IMR-90 (cell line): ENCODE measurements around the gene LPIN1. TPM values are rescaled to one million over a fixed set of nuclear protein-coding genes. Genes with fewer than 3 reads are reported as not detected.

ENCODE experiments used
- ATAC-seq: fragments of 200-7000 bp; cut with Tn5 transposase; 2 replicates; pipeline ENCODE4 v1.9.1; 2020; ENCODE audit warnings: low read depth, mild to moderate bottlenecking, moderate library complexity
- BruUV-seq: library from RNA; stranded (reverse); fragments of 400-500 nt; replicated peaks from 2 replicates; lab custom pipeline; 2021; lab: Mats Ljungman, UMichigan
- CTCF ChIA-PET: fragments of 300-600 bp; formaldehyde crosslinking; extraction: SDS; loops from one replicate; lab custom pipeline; 2021; ENCODE audit warnings: antibody characterized with exemption; lab: Yijun Ruan, JAX
- POLR2A ChIA-PET: fragments of 300-600 bp; sonication (Branson Sonifier 250); formaldehyde crosslinking; loops from one replicate; lab custom pipeline; 2022; ENCODE audit warnings: antibody characterized with exemption; ENCODE audit not compliant: unreplicated experiment; lab: Charles Lee
- DNase-seq: peaks from one replicate; pipeline ENCODE4 v3.0.0; 2013
- H2AFZ ChIP-seq: replicated peaks from 2 replicates; pipeline ENCODE3; 2013; ENCODE audit warnings: low read length, mild to moderate bottlenecking; ENCODE audit not compliant: poor library complexity
- H2AK5ac ChIP-seq: 2 replicates; pipeline ENCODE4 v1.6.1; 2013; ENCODE audit warnings: low read depth, low read length, inconsistent platforms
- H2AK9ac ChIP-seq: replicated peaks from 2 replicates; pipeline ENCODE3; 2013; ENCODE audit warnings: mild to moderate bottlenecking, low read depth, low read length, moderate library complexity; ENCODE audit not compliant: poor library complexity
- H2BK120ac ChIP-seq: 2 replicates; pipeline ENCODE4 v1.6.1; 2013; ENCODE audit warnings: low read depth, low read length, inconsistent platforms
- H2BK15ac ChIP-seq: 3 replicates; pipeline ENCODE4 v1.6.1; 2013; ENCODE audit warnings: low read depth, low read length, inconsistent platforms
- H2BK20ac ChIP-seq: 2 replicates; pipeline ENCODE4 v1.6.1; 2013; ENCODE audit warnings: low read depth, mild to moderate bottlenecking, inconsistent platforms, low read length, moderate library complexity
- H2BK5ac ChIP-seq: 2 replicates; pipeline ENCODE4 v1.6.1; 2013; ENCODE audit warnings: mild to moderate bottlenecking, low read depth, low read length, inconsistent platforms; ENCODE audit not compliant: poor library complexity, severe bottlenecking
- H3K14ac ChIP-seq: replicated peaks from 2 replicates; pipeline ENCODE4 v1.6.1; 2013; ENCODE audit warnings: low read depth, low read length, inconsistent platforms
- H3K18ac ChIP-seq: 2 replicates; pipeline ENCODE4 v1.6.1; 2013; ENCODE audit warnings: low read depth, low read length, control low read depth
- H3K23ac ChIP-seq: 2 replicates; pipeline ENCODE4 v1.6.1; 2013; ENCODE audit warnings: low read depth, low read length, inconsistent platforms
- H3K27ac ChIP-seq: 2 replicates; pipeline ENCODE4 v1.5.1; 2013; ENCODE audit warnings: mild to moderate bottlenecking, control low read depth, low read length; ENCODE audit not compliant: insufficient read depth
- H3K27me3 ChIP-seq: 2 replicates; pipeline ENCODE4 v1.6.1; 2013; ENCODE audit warnings: low read length; ENCODE audit not compliant: control insufficient read depth, insufficient read depth
- H3K36me3 ChIP-seq: 2 replicates; pipeline ENCODE4 v1.6.1; 2013; ENCODE audit warnings: low read length, mixed read lengths; ENCODE audit not compliant: control insufficient read depth, insufficient read depth
- H3K4ac ChIP-seq: 2 replicates; pipeline ENCODE4 v1.6.1; 2013; ENCODE audit warnings: low read depth, low read length, inconsistent platforms
- H3K4me1 ChIP-seq: 2 replicates; pipeline ENCODE4 v1.6.1; 2013; ENCODE audit warnings: low read length, mixed read lengths; ENCODE audit not compliant: control insufficient read depth, insufficient read depth
- H3K4me2 ChIP-seq: 2 replicates; pipeline ENCODE4 v1.6.1; 2013; ENCODE audit warnings: low read depth, mild to moderate bottlenecking, control low read depth, low read length, moderate library complexity
- H3K4me3 ChIP-seq: 2 replicates; pipeline ENCODE4 v1.5.1; 2013; ENCODE audit warnings: low read depth, mild to moderate bottlenecking, control low read depth, low read length, moderate library complexity; ENCODE audit not compliant: insufficient read depth
- H3K56ac ChIP-seq: 2 replicates; pipeline ENCODE4 v1.6.1; 2013; ENCODE audit warnings: low read length, inconsistent platforms; ENCODE audit not compliant: insufficient read depth; ENCODE audit errors: extremely low read depth
- H3K79me1 ChIP-seq, 2 experiments: 2 replicates each; pipeline ENCODE4 v1.6.1; 2013; ENCODE audit warnings: low read length in 2 of 2, inconsistent platforms in 1 of 2, low read depth in 1 of 2
- H3K9ac ChIP-seq: 2 replicates; pipeline ENCODE4 v1.6.1; 2013; ENCODE audit warnings: low read depth, low read length, control low read depth
- H3K9me1 ChIP-seq: 2 replicates; pipeline ENCODE4 v1.6.1; 2013; ENCODE audit warnings: low read length, inconsistent platforms; ENCODE audit not compliant: insufficient read depth
- H3K9me3 ChIP-seq: 2 replicates; pipeline ENCODE4 v1.6.1; 2013; ENCODE audit warnings: low read length; ENCODE audit not compliant: control insufficient read depth, insufficient read depth
- H4K20me1 ChIP-seq: 2 replicates; pipeline ENCODE4 v1.6.1; 2013; ENCODE audit warnings: low read length, inconsistent platforms; ENCODE audit not compliant: insufficient read depth
- H4K5ac ChIP-seq: 2 replicates; pipeline ENCODE4 v1.6.1; 2013; ENCODE audit warnings: mild to moderate bottlenecking, low read depth, low read length, control low read depth
- H4K8ac ChIP-seq, 2 experiments: 2 replicates each; pipeline ENCODE4 v1.6.1; 2013; ENCODE audit warnings: low read depth in 2 of 2, low read length in 2 of 2, control low read depth in 1 of 2, inconsistent platforms in 1 of 2
- H4K91ac ChIP-seq: 2 replicates; pipeline ENCODE4 v1.6.1; 2013; ENCODE audit warnings: low read depth, low read length, inconsistent platforms; ENCODE audit not compliant: insufficient read depth
- BHLHE40 ChIP-seq: fragments of 150-350 bp; IDR thresholded peaks from 2 replicates; pipeline ENCODE4 v1.6.1; 2016; ENCODE audit warnings: mild to moderate bottlenecking, low read depth, low read length
- CHD1 ChIP-seq: IDR thresholded peaks from 2 replicates; pipeline ENCODE4 v1.6.1; 2012; ENCODE audit warnings: low read depth, low read length, improper control_type of control experiment
- FOS ChIP-seq: fragments of 150-350 bp; IDR thresholded peaks from 2 replicates; pipeline ENCODE4 v1.6.1; 2016; ENCODE audit warnings: low read depth, low read length
- MAFK ChIP-seq: IDR thresholded peaks from 2 replicates; pipeline ENCODE4 v1.6.1; 2012; ENCODE audit warnings: low read depth, low read length, improper control_type of control experiment
- MAZ ChIP-seq: IDR thresholded peaks from 2 replicates; pipeline ENCODE4 v1.6.1; 2012; ENCODE audit warnings: low read depth, mild to moderate bottlenecking, low read length, improper control_type of control experiment, moderate library complexity, borderline replicate concordance
- MXI1 ChIP-seq: IDR thresholded peaks from 2 replicates; pipeline ENCODE4 v1.6.1; 2012; ENCODE audit warnings: low read depth, mild to moderate bottlenecking, low read length, moderate library complexity, borderline replicate concordance
- RAD21 ChIP-seq: IDR thresholded peaks from 2 replicates; pipeline ENCODE4 v1.6.1; 2012; ENCODE audit warnings: low read length, improper control_type of control experiment
- RCOR1 ChIP-seq: IDR thresholded peaks from 2 replicates; pipeline ENCODE4 v1.6.1; 2012; ENCODE audit warnings: mild to moderate bottlenecking, low read length, improper control_type of control experiment; ENCODE audit not compliant: insufficient replicate concordance
- RFX5 ChIP-seq: IDR thresholded peaks from 2 replicates; pipeline ENCODE4 v1.8.0; 2012; ENCODE audit warnings: low read depth, mild to moderate bottlenecking, low read length, moderate library complexity
- SMC3 ChIP-seq: fragments of 150-350 bp; IDR thresholded peaks from 2 replicates; pipeline ENCODE4 v1.6.1; 2016; ENCODE audit warnings: low read depth, mild to moderate bottlenecking, antibody characterized with exemption, low read length, moderate library complexity
- WGBS, 2 experiments: methylation state at CpG; one replicate each; pipeline versions ENCODE4 v1.1.5 to v1.1.7; 2013; ENCODE audit warnings: missing lambda C conversion rate in 2 of 2; ENCODE audit not compliant: insufficient read length in 1 of 2; ENCODE audit errors: extremely low coverage in 2 of 2; 5-methylcytosine and 5-hydroxymethylcytosine counted together
- dilution Hi-C: fragments of 300-500 bp; cut with HindIII; formaldehyde crosslinking; loops from one replicate; pipeline ENCODE4 v1.14.3; 2018; ENCODE audit warnings: low sequenced_read_pairs; ENCODE audit not compliant: unreplicated experiment
- in situ Hi-C: fragments of 300-500 bp; cut with MboI; formaldehyde crosslinking; loops from 3 replicates; pipeline ENCODE4 v1.14.3; 2019; ENCODE audit warnings: low sequenced_read_pairs, inconsistent platforms, mixed read lengths
- intact Hi-C: fragments of 100-400 bp; cut with micrococcal nuclease; formaldehyde crosslinking; loops from 2 replicates; pipeline ENCODE4 v1.10.0; 2022
- polyA plus RNA-seq, 3 experiments: library from polyadenylated mRNA; depleted of rRNA; stranded (reverse); fragments of >200 nt; gene quantifications; 2 replicates each; pipeline ENCODE4 v1.2.3, GENCODE V29; 2012; ENCODE audit warnings: low replicate concordance in 1 of 3
- total RNA-seq: library from RNA; depleted of rRNA; stranded (reverse); fragments of >200 nt; gene quantifications from 2 replicates; pipeline ENCODE4 v1.2.3, GENCODE V29; 2012
- TF ChIP-seq, protein P1 (sequence below): conservative IDR thresholded peaks from 2 replicates; pipeline ENCODE4 v1.5.1; 2012; ENCODE audit warnings: mild to moderate bottlenecking, low read depth, low read length, improper control_type of control experiment

The LPIN1 gene
- total and polyA plus RNA-seq, 2 of the 4 experiments (the other 2 are of a cell fraction): 21.3 to 25.1 TPM

GRCh38 chr2:11750917-11751316 lies 4.5 kb downstream of the LPIN1 start:
- Histone ChIP-seq H4K5ac (no peak overlapping the region), H3K18ac (no peak overlapping the region), H3K9me3 (no peaks in the 10 kb centered on the region), H3K9me1 (peaks cover 18% of the 10 kb centered on the region), H2BK5ac (no peak overlapping the region), H3K9ac (no peak overlapping the region), H2AK9ac (no peak overlapping the region), H3K23ac (no peak overlapping the region), H3K27me3 (no peaks in the 10 kb centered on the region), H2AFZ (no peak overlapping the region), H2BK120ac (no peak overlapping the region), H3K27ac (no peak overlapping the region), H2BK20ac (no peak overlapping the region), H3K79me1 (peaks cover 26 to 68% of the 10 kb centered on the region in 2 experiments), H3K4me2 (no peak overlapping the region), H3K36me3 (no peaks in the 10 kb centered on the region), H3K4ac (no peak overlapping the region), H3K14ac (no peak overlapping the region), H3K56ac (no peak overlapping the region), H3K4me1 (peaks cover 20% of the 10 kb centered on the region), H4K20me1 (peaks cover 38% of the 10 kb centered on the region), H4K8ac (no peak overlapping the region), H4K91ac (no peak overlapping the region), H2AK5ac (no peak overlapping the region), H2BK15ac (no peak overlapping the region), H3K4me3 (no peak overlapping the region)
- TF ChIP-seq RCOR1: no peak
- TF ChIP-seq MAFK: no peak
- TF ChIP-seq FOS: no peak
- TF ChIP-seq CHD1: no peak
- no peak for TF ChIP-seq MAZ
- no peak for TF ChIP-seq SMC3
- no peak for TF ChIP-seq MXI1
- TF ChIP-seq RFX5: no peak
- no peak for TF ChIP-seq BHLHE40
- TF ChIP-seq, protein P1, sequence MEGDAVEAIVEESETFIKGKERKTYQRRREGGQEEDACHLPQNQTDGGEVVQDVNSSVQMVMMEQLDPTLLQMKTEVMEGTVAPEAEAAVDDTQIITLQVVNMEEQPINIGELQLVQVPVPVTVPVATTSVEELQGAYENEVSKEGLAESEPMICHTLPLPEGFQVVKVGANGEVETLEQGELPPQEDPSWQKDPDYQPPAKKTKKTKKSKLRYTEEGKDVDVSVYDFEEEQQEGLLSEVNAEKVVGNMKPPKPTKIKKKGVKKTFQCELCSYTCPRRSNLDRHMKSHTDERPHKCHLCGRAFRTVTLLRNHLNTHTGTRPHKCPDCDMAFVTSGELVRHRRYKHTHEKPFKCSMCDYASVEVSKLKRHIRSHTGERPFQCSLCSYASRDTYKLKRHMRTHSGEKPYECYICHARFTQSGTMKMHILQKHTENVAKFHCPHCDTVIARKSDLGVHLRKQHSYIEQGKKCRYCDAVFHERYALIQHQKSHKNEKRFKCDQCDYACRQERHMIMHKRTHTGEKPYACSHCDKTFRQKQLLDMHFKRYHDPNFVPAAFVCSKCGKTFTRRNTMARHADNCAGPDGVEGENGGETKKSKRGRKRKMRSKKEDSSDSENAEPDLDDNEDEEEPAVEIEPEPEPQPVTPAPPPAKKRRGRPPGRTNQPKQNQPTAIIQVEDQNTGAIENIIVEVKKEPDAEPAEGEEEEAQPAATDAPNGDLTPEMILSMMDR: no peak
- TF ChIP-seq RAD21: no peak
- DNase-seq (no peak), ATAC-seq (no peak)
- dilution Hi-C loops (no loop called here), in situ Hi-C loops (loop anchor here (25.0 kb wide), 1 partner anchor 614 kb away; a partner anchor contains a TSS), intact Hi-C loops (no loop called here)
- 67% methylated on average over 1 of the region's 7 CpGs; no CpG with 5 or more reads in 1 of the 2 experiments for WGBS, 2 experiments
- BruUV-seq: no TSS peak
- CTCF ChIA-PET: interaction anchor here (1.2 kb wide), 1 partner anchor 12 kb away, joined by 3 read pairs; no protein-coding TSS in a partner anchor
- POLR2A ChIA-PET: no interaction called here
